NCI-H510A treated with DMSO at 0.1 percent for 48 hours (cell line): ENCODE results near the gene OR2T5.
"Not testable (repeated sequence)": the region's sequence is repeated elsewhere in the genome, so short reads cannot be mapped to it uniquely, and the experiment has no call there.

Experiments
- DNase-seq: peaks from one replicate; lab custom pipeline; 2025; lab: John Stamatoyannopoulos, UW

The OR2T5 gene

GRCh38 chr1:248488289-248488688 lies at the start of gene OR2T5:
Gene OR2T5, plus strand, starts transcription at chr1:248488589. Its CDS starts 0 bp downstream, at chr1:248488589.
- DNase-seq: not testable (repeated sequence)

GRCh38 chr1:248438668-248439067 lies 49.7 kb upstream of the OR2T5 start:
- DNase-seq: not testable (repeated sequence)

GRCh38 chr1:248439283-248439682 lies 49.1 kb upstream of the OR2T5 start:
- not testable (repeated sequence) for DNase-seq

GRCh38 chr1:248442500-248443277 lies 45.7 kb upstream of the OR2T5 start:
- not testable (repeated sequence) for DNase-seq

- DNase-seq: not testable (repeated sequence)
Measured at GRCh38 chr1:248444603-248445002, 43.8 kb upstream of the OR2T5 start.

- DNase-seq: not testable (repeated sequence)
Measured at GRCh38 chr1:248445399-248445798, 43.0 kb upstream of the OR2T5 start, which contains the start of gene OR2T2. Gene OR2T2, plus strand, starts transcription at chr1:248445637. Its CDS starts 7,161 bp downstream, at chr1:248452798.

GRCh38 chr1:248448409-248449074 lies 39.8 kb upstream of the OR2T5 start:
- DNase-seq: not testable (repeated sequence)

- not testable (repeated sequence) for DNase-seq
Measured at GRCh38 chr1:248449821-248450465, 38.4 kb upstream of the OR2T5 start.

- DNase-seq: not testable (repeated sequence)
Measured at GRCh38 chr1:248450466-248451145, 37.8 kb upstream of the OR2T5 start.

- not testable (repeated sequence) for DNase-seq
Measured at GRCh38 chr1:248453619-248454018, 34.8 kb upstream of the OR2T5 start.

- DNase-seq: not testable (repeated sequence)
Measured at GRCh38 chr1:248455045-248455444, 33.3 kb upstream of the OR2T5 start.

- not testable (repeated sequence) for DNase-seq
Measured at GRCh38 chr1:248456635-248457034, 31.8 kb upstream of the OR2T5 start.

- DNase-seq: not testable (repeated sequence)
Measured at GRCh38 chr1:248459117-248459516, 29.3 kb upstream of the OR2T5 start.

- no peak for DNase-seq
Measured at GRCh38 chr1:248471154-248471553, 17.2 kb upstream of the OR2T5 start.

GRCh38 chr1:248472111-248472510 lies 16.3 kb upstream of the OR2T5 start:
- DNase-seq: not testable (repeated sequence)

- DNase-seq: not testable (repeated sequence)
Measured at GRCh38 chr1:248473051-248473450, 15.3 kb upstream of the OR2T5 start, which contains the start of gene OR2T3. Gene OR2T3, plus strand, starts transcription at chr1:248473351. Its CDS starts 0 bp downstream, at chr1:248473351.

GRCh38 chr1:248475660-248476059 lies 12.7 kb upstream of the OR2T5 start:
- DNase-seq: not testable (repeated sequence)

- DNase-seq: not testable (repeated sequence)
Measured at GRCh38 chr1:248481686-248482579, 6.5 kb upstream of the OR2T5 start.

GRCh38 chr1:248496661-248497060 lies 8.3 kb downstream of the OR2T5 start:
- DNase-seq: not testable (repeated sequence)

GRCh38 chr1:248500305-248501035 lies 12.1 kb downstream of the OR2T5 start:
- DNase-seq: not testable (repeated sequence)
